GM12891 (cell line): Measurements from ENCODE around the gene TRAM2.

Experiments used
- POLR2A ChIP-seq: IDR thresholded peaks from 2 replicates; pipeline ENCODE4 v1.6.1; 2011; ENCODE audit warnings: low read depth, low read length, control low read depth
- POLR2AphosphoS5 ChIP-seq: IDR thresholded peaks from 2 replicates; pipeline ENCODE4 v1.6.1; 2011; ENCODE audit warnings: low read depth, low read length, control low read depth
- TAF1 ChIP-seq: IDR thresholded peaks from 2 replicates; pipeline ENCODE4 v1.6.1; 2011; ENCODE audit warnings: low read depth, low read length, control low read depth

GRCh38 chr6:52582446-52582845 is 5.6 kb upstream of the TRAM2 start:
- TF ChIP-seq TAF1, result no peak
- TF ChIP-seq POLR2A, result no peak
- no peak for TF ChIP-seq POLR2AphosphoS5
